H9 (cell line): ENCODE measurements around the gene STXBP1. TPM values are rescaled to one million over a fixed set of nuclear protein-coding genes. Genes with fewer than 3 reads are reported as not detected.

Source experiments
- DNase-seq: peaks from one replicate; pipeline ENCODE4 v3.0.0-alpha.2; 2017
- H2AFZ ChIP-seq: one replicate; pipeline ENCODE4 v1.6.1; 2013; ENCODE audit warnings: mild to moderate bottlenecking, low read length, control low read depth, moderate library complexity
- H2AK5ac ChIP-seq: 2 replicates; pipeline ENCODE4 v1.6.1; 2013; ENCODE audit warnings: low read length, control low read depth, mixed read lengths; ENCODE audit not compliant: insufficient read length
- H2BK120ac ChIP-seq: one replicate; pipeline ENCODE4 v1.6.1; 2013; ENCODE audit warnings: low read depth, mild to moderate bottlenecking, low read length, control low read depth, inconsistent platforms; ENCODE audit not compliant: poor library complexity, severe bottlenecking
- H2BK12ac ChIP-seq: 2 replicates; pipeline ENCODE4 v1.6.1; 2013; ENCODE audit warnings: low read length, control low read depth, mixed read lengths, low read depth; ENCODE audit not compliant: insufficient read length
- H2BK15ac ChIP-seq: 2 replicates; pipeline ENCODE4 v1.6.1; 2013; ENCODE audit warnings: low read depth, low read length, control low read depth
- H2BK20ac ChIP-seq: one replicate; pipeline ENCODE4 v1.6.1; 2013; ENCODE audit warnings: low read depth, mild to moderate bottlenecking, low read length, control low read depth, inconsistent platforms; ENCODE audit not compliant: poor library complexity, severe bottlenecking
- H2BK5ac ChIP-seq: 2 replicates; pipeline ENCODE4 v1.6.1; 2013; ENCODE audit warnings: low read length, control low read depth, mixed read lengths; ENCODE audit not compliant: insufficient read length
- H3K14ac ChIP-seq: 2 replicates; pipeline ENCODE4 v1.6.1; 2013; ENCODE audit warnings: low read length, control low read depth; ENCODE audit not compliant: insufficient read depth
- H3K18ac ChIP-seq: 2 replicates; pipeline ENCODE4 v1.6.1; 2013; ENCODE audit warnings: low read depth, mild to moderate bottlenecking, mixed read lengths, low read length, control low read depth; ENCODE audit not compliant: insufficient read length
- H3K23ac ChIP-seq: 2 replicates; pipeline ENCODE4 v1.6.1; 2013; ENCODE audit warnings: low read length, control low read depth, mixed read lengths, low read depth; ENCODE audit not compliant: insufficient read length
- H3K23me2 ChIP-seq: 2 replicates; pipeline ENCODE4 v1.6.1; 2013; ENCODE audit warnings: low read depth, mild to moderate bottlenecking, mixed read lengths, low read length, control low read depth; ENCODE audit not compliant: insufficient read length, poor library complexity, severe bottlenecking
- H3K27ac ChIP-seq: 2 replicates; pipeline ENCODE4 v1.5.1; 2013; ENCODE audit warnings: low read length, control low read depth, mixed read lengths, low read depth; ENCODE audit not compliant: insufficient read length
- H3K27me3 ChIP-seq: 2 replicates; pipeline ENCODE4 v1.6.1; 2013; ENCODE audit warnings: low read length, control low read depth, inconsistent platforms; ENCODE audit not compliant: insufficient read depth
- H3K4ac ChIP-seq: 2 replicates; pipeline ENCODE4 v1.6.1; 2013; ENCODE audit warnings: low read depth, mild to moderate bottlenecking, control low read depth, inconsistent platforms, low read length, moderate library complexity
- H3K4me1 ChIP-seq: 2 replicates; pipeline ENCODE4 v1.6.1; 2013; ENCODE audit warnings: low read length, control low read depth, inconsistent platforms; ENCODE audit not compliant: insufficient read depth
- H3K4me2 ChIP-seq: 2 replicates; pipeline ENCODE4 v1.6.1; 2013; ENCODE audit warnings: low read length, control low read depth, mixed read lengths; ENCODE audit not compliant: insufficient read length, insufficient read depth
- H3K56ac ChIP-seq: 2 replicates; pipeline ENCODE4 v1.6.1; 2013; ENCODE audit warnings: low read depth, mild to moderate bottlenecking, mixed read lengths, low read length, control low read depth; ENCODE audit not compliant: insufficient read length
- H3K79me1 ChIP-seq: 2 replicates; pipeline ENCODE4 v1.6.1; 2013; ENCODE audit warnings: low read depth, mild to moderate bottlenecking, moderate library complexity, low read length, control low read depth, inconsistent platforms; ENCODE audit not compliant: insufficient read depth, poor library complexity, severe bottlenecking
- H3K79me2 ChIP-seq: 2 replicates; pipeline ENCODE4 v1.6.1; 2013; ENCODE audit warnings: low read length, control low read depth, inconsistent platforms; ENCODE audit not compliant: insufficient read depth
- H3K9ac ChIP-seq: 2 replicates; pipeline ENCODE4 v1.6.1; 2013; ENCODE audit warnings: low read length, control low read depth, mixed read lengths; ENCODE audit not compliant: insufficient read length; ENCODE audit errors: extremely low read depth
- H3K9me3 ChIP-seq: one replicate; pipeline ENCODE4 v1.6.1; 2013; ENCODE audit warnings: low read depth, low read length, inconsistent platforms; ENCODE audit not compliant: control insufficient read depth
- H3T11ph ChIP-seq: one replicate; pipeline ENCODE4 v1.6.1; 2013; ENCODE audit warnings: mild to moderate bottlenecking, low read length, control low read depth, inconsistent platforms
- H4K20me1 ChIP-seq: one replicate; pipeline ENCODE4 v1.6.1; 2013; ENCODE audit not compliant: control insufficient read depth, insufficient read length, insufficient read depth
- H4K5ac ChIP-seq: 2 replicates; pipeline ENCODE4 v1.6.1; 2013; ENCODE audit warnings: low read depth, mild to moderate bottlenecking, mixed read lengths, low read length, control low read depth; ENCODE audit not compliant: insufficient read length
- H4K8ac ChIP-seq: replicated peaks from 2 replicates; pipeline ENCODE4 v1.6.1; 2013; ENCODE audit warnings: low read length, control low read depth, mixed read lengths, low read depth; ENCODE audit not compliant: insufficient read length
- H4K91ac ChIP-seq: 2 replicates; pipeline ENCODE4 v1.6.1; 2013; ENCODE audit warnings: low read depth, mild to moderate bottlenecking, moderate library complexity, mixed read lengths, low read length, control low read depth; ENCODE audit not compliant: insufficient read length
- H3K27ac Mint-ChIP-seq, 3 experiments: 2 replicates in 2 of 3; 3 replicates in 1 of 3; pipeline ENCODE4 v1.8.0; 2020 to 2021; ENCODE audit warnings: mixed read lengths in 3 of 3, mild to moderate bottlenecking in 1 of 3, moderate library complexity in 1 of 3
- H3K27me3 Mint-ChIP-seq: 2 replicates; pipeline ENCODE4 v1.8.0; 2021; ENCODE audit warnings: low read depth, mild to moderate bottlenecking, moderate library complexity, mixed read lengths
- H3K36me3 Mint-ChIP-seq, 3 experiments: 2 replicates in 2 of 3; 3 replicates in 1 of 3; pipeline ENCODE4 v1.8.0; 2020 to 2021; ENCODE audit warnings: low read depth in 3 of 3, mixed read lengths in 3 of 3; ENCODE audit not compliant: insufficient read depth in 1 of 3
- H3K4me1 Mint-ChIP-seq, 2 experiments: 2 replicates each; pipeline ENCODE4 v1.8.0; 2020; ENCODE audit warnings: mixed read lengths in 2 of 2
- H3K4me3 Mint-ChIP-seq, 2 experiments: 2 replicates in 1 of 2; 3 replicates in 1 of 2; pipeline ENCODE4 v1.8.0; 2020 to 2021; ENCODE audit warnings: mild to moderate bottlenecking in 2 of 2, mixed read lengths in 2 of 2, moderate library complexity in 1 of 2
- H3K9me3 Mint-ChIP-seq, 2 experiments: 2 replicates in 1 of 2; 3 replicates in 1 of 2; pipeline ENCODE4 v1.8.0; 2020; ENCODE audit warnings: mild to moderate bottlenecking in 2 of 2, mixed read lengths in 2 of 2, moderate library complexity in 1 of 2
- WGBS: extraction: QIAGEN DNeasy Blood & Tissue Kit; methylation state at CpG from one replicate; pipeline ENCODE4 v1.1.7; 2013; ENCODE audit warnings: missing lambda C conversion rate, low lambda C conversion rate, mixed read lengths; ENCODE audit not compliant: insufficient read length; ENCODE audit errors: extremely low coverage; 5-methylcytosine and 5-hydroxymethylcytosine counted together
- total RNA-seq: library from RNA; stranded (reverse); gene quantifications from 2 replicates; pipeline ENCODE4 v1.2.1, GENCODE V29; 2021
- TF ChIP-seq, protein P1 (sequence below): fragments of 200-600 bp; sonication (generic); conservative IDR thresholded peaks from 3 replicates; pipeline ENCODE4 v1.8.0; 2021; ENCODE audit warnings: antibody characterized with exemption, mild to moderate bottlenecking

The STXBP1 gene
- total RNA-seq, 1 experiment from 2014 or later, result 22.3 TPM

GRCh38 chr9:127572961-127573721 is 38.9 kb upstream of the STXBP1 start:
- Histone ChIP-seq H2BK5ac (no peak overlapping the region), H3K79me2 (no peaks in the 10 kb centered on the region), H3K14ac (no peak overlapping the region), H3K9me3 (no peaks in the 10 kb centered on the region), H4K91ac (no peak overlapping the region), H2BK12ac (no peak overlapping the region), H3K27me3 (no peaks in the 10 kb centered on the region), H3K27ac (no peak overlapping the region), H2BK120ac (no peak overlapping the region), H2BK20ac (no peak overlapping the region), H2AK5ac (no peak overlapping the region), H4K5ac (no peak overlapping the region), H2BK15ac (no peak overlapping the region), H3K9ac (no peak overlapping the region), H3K4me2 (no peak overlapping the region), H3K79me1 (no peaks in the 10 kb centered on the region), H2AFZ (no peak overlapping the region), H3K18ac (no peak overlapping the region), H3K23me2 (peaks cover 6% of the 10 kb centered on the region), H3K23ac (no peak overlapping the region), H4K8ac (no peak overlapping the region), H3K4ac (no peak overlapping the region), H4K20me1 (no peaks in the 10 kb centered on the region), H3T11ph (no peak overlapping the region), H3K56ac (no peak overlapping the region), H3K4me1 (peaks cover 4% of the 10 kb centered on the region; the same call in 1 of the 2 replicates)
- no peak overlapping the region for H3K4me3 Mint-ChIP-seq
- no peaks in the 10 kb centered on the region for H3K36me3 Mint-ChIP-seq
- no CpG with 5 or more reads among the region's 9 CpGs for WGBS
- H3K27ac Mint-ChIP-seq, result no peak overlapping the region
- peaks cover 10% of the 10 kb centered on the region for H3K27me3 Mint-ChIP-seq
- DNase-seq, result no peak
- H3K4me1 Mint-ChIP-seq, result peaks cover 10 to 26% of the 10 kb centered on the region in 2 experiments
- TF ChIP-seq, protein P1, sequence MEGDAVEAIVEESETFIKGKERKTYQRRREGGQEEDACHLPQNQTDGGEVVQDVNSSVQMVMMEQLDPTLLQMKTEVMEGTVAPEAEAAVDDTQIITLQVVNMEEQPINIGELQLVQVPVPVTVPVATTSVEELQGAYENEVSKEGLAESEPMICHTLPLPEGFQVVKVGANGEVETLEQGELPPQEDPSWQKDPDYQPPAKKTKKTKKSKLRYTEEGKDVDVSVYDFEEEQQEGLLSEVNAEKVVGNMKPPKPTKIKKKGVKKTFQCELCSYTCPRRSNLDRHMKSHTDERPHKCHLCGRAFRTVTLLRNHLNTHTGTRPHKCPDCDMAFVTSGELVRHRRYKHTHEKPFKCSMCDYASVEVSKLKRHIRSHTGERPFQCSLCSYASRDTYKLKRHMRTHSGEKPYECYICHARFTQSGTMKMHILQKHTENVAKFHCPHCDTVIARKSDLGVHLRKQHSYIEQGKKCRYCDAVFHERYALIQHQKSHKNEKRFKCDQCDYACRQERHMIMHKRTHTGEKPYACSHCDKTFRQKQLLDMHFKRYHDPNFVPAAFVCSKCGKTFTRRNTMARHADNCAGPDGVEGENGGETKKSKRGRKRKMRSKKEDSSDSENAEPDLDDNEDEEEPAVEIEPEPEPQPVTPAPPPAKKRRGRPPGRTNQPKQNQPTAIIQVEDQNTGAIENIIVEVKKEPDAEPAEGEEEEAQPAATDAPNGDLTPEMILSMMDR, result no peak
- no peaks in the 10 kb centered on the region for H3K9me3 Mint-ChIP-seq
